D721Med (cell line): ENCODE data around the gene FYTTD1.

Experiments used
- DNase-seq: peaks from one replicate; pipeline ENCODE4 v3.0.0; 2011; ENCODE audit warnings: low spot score; ENCODE audit not compliant: insufficient read length
- FAIRE-seq: peaks from 2 replicates; lab custom pipeline; 2011; peaks lifted over from hg19 to GRCh38; lab: Jason Lieb, UNC
- TF ChIP-seq, protein P1 (sequence below): IDR thresholded peaks from 2 replicates; pipeline ENCODE4 v1.5.1; 2012; ENCODE audit warnings: mild to moderate bottlenecking, control low read depth; ENCODE audit not compliant: insufficient read depth; ENCODE audit errors: missing control alignments

The FYTTD1 gene

DNA sequence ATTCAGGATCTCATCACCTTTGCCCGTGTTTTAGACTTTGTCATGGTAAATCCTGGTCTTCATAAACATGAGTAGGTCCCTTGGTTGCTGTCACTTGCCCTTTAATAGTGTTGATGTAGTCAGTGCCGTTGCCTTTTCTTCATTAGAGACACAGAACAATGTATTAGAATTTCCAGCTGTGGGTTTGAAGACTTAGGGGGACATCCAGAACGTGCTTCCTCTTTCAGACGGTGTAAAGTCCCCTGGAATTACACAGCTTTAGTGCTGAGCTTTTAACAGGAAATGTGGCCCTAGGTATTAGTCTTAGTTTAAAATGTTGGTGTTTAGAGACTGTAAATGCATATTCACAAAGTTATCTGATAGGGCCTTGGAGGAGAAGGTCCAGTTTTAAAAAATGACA is 32.5 kb downstream of the FYTTD1 start:
- TF ChIP-seq, protein P1, sequence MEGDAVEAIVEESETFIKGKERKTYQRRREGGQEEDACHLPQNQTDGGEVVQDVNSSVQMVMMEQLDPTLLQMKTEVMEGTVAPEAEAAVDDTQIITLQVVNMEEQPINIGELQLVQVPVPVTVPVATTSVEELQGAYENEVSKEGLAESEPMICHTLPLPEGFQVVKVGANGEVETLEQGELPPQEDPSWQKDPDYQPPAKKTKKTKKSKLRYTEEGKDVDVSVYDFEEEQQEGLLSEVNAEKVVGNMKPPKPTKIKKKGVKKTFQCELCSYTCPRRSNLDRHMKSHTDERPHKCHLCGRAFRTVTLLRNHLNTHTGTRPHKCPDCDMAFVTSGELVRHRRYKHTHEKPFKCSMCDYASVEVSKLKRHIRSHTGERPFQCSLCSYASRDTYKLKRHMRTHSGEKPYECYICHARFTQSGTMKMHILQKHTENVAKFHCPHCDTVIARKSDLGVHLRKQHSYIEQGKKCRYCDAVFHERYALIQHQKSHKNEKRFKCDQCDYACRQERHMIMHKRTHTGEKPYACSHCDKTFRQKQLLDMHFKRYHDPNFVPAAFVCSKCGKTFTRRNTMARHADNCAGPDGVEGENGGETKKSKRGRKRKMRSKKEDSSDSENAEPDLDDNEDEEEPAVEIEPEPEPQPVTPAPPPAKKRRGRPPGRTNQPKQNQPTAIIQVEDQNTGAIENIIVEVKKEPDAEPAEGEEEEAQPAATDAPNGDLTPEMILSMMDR: no peak
- no peak for FAIRE-seq
- DNase-seq: no peak

DNA sequence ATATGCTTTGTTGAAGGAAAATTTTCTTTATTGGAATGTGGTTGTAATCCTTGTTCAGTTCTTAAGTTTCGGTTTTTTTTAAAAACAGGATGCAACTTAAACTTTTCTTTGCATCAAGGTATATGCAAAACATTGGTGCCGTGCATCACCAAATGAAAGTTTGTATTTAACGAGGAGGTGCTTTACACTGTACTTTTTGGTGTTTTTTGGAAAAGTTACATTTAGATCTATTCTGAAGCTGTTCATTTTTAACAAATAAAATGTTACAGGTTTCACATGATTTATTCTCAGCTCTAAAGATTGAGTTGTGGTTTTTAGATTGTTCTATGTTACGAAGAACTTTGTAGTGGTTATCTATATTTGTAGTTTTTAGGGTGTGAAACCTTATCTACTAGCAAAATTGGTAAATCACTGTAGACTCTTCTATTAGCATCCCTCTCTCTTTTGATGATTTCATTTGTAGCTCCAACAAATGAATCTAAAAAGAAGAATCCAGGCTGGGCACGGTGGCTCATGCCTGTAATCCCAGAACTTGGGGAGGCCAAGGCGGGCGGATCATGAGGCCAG is 34.4 kb downstream of the FYTTD1 start:
- FAIRE-seq (no peak), DNase-seq (no peak)
- TF ChIP-seq, protein P1: no peak

DNA sequence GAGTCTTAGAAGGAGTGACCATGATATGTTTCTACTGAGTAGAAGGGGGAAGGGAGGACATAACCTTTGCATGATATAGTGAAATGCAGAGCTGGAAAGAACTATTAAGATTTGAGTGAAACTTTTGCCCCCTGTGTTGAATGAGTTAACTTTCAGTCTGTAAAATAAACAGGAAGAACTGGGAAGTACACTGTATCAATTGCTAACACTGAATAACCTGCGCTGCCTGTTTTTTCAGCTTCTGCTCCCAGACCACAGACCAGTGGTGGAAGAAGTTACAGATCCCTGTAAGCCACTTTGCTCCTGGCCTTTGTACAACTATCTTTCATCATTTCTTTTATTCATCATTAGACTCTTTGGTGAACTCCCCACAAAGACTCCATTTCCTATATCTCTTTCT is 37.7 kb downstream of the FYTTD1 start:
- FAIRE-seq: no peak
- TF ChIP-seq, protein P1: no peak
- no peak for DNase-seq

DNA sequence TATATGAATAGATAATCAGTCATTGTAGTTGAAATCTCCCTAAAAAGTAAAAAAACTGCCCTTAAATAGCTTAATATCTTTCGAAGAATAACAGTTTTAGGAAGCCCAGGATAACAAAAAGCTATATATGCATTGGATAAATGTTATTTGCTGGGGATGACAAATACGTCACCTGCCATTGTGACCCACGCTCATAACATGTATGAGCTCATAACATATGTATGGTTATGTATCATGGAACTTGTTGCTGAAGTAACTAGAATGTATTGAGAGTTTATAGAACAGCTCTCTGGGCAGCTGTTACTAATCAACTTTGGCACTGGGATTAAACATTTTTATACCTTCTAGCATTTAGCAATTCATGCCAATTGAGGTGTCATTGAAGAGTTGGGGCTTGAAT is 39.6 kb downstream of the FYTTD1 start:
- TF ChIP-seq, protein P1: no peak
- DNase-seq (no peak), FAIRE-seq (no peak)

DNA sequence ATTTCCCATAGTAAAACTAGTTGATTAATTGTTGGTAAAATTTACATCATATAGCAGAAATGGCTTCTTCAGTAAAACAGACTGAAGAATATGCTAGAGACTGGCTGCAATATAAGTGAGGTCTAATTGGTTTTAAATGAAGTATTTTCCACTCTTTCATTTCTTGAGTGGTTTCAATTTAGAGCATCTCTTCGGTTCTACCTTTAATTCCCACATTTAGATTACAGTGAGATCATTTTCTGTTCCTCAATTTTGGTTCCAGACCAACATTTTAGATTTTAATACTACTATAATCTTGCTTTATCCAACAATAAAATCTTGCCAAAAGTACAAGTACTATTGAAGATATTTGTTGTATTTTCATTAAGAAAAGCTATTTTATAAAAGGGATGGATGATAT is 40.4 kb downstream of the FYTTD1 start:
- FAIRE-seq (no peak), DNase-seq (no peak)
- TF ChIP-seq, protein P1: no peak

DNA sequence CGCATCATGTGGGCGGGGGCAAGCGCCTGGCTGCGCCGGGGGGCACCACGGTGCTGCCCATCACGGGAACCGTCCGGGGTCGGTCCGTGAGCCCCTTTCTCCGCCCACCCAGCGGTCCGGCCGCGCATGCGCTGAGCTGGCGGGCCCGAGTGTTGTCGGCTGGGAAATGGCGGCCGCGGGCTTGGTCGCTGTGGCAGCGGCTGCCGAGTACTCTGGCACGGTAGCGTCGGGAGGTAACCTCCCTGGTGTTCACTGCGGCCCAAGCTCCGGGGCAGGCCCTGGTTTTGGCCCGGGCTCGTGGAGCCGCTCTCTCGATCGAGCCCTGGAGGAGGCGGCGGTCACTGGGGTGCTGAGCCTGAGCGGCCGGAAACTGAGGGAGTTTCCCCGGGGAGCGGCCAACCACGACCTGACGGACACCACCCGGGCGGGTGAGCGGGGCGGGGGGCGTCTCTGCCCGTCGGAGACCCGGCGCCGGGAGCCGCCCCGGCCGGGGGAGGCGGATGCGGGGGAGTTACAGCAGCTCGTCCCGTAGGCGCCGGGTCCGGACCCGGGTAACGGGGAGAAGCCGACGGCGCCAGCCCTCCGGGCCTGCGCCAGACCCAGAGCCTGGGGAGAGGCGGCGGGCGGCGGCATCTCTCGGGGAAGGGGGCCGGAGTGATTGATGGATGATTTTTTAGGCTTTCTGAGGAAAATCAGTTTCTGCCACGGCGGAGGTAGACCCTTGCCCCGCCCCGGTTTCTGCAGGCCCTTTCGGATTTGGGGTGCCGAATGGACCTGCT is 41.6 kb downstream of the FYTTD1 start, which contains the start of gene LRCH3:
TSS of gene LRCH3 (plus strand) at position 142 of the 779 bp plus-strand sequence. CDS start at position 167, 25 bp downstream.
- DNase-seq (peak; percentile 96), FAIRE-seq (no peak)

More for the DNA sequence above, 41.6 kb downstream of the FYTTD1 start, which contains the start of gene LRCH3:
- TF ChIP-seq, protein P1: no peak
